NCI-H345 treated with DMSO at 0.1 percent for 48 hours (cell line): ENCODE results near the gene FANCC.

Source experiments
- DNase-seq: peaks from one replicate; lab custom pipeline; 2025; ENCODE audit not compliant: unreplicated experiment; lab: John Stamatoyannopoulos, UW

FANCC gene

DNA sequence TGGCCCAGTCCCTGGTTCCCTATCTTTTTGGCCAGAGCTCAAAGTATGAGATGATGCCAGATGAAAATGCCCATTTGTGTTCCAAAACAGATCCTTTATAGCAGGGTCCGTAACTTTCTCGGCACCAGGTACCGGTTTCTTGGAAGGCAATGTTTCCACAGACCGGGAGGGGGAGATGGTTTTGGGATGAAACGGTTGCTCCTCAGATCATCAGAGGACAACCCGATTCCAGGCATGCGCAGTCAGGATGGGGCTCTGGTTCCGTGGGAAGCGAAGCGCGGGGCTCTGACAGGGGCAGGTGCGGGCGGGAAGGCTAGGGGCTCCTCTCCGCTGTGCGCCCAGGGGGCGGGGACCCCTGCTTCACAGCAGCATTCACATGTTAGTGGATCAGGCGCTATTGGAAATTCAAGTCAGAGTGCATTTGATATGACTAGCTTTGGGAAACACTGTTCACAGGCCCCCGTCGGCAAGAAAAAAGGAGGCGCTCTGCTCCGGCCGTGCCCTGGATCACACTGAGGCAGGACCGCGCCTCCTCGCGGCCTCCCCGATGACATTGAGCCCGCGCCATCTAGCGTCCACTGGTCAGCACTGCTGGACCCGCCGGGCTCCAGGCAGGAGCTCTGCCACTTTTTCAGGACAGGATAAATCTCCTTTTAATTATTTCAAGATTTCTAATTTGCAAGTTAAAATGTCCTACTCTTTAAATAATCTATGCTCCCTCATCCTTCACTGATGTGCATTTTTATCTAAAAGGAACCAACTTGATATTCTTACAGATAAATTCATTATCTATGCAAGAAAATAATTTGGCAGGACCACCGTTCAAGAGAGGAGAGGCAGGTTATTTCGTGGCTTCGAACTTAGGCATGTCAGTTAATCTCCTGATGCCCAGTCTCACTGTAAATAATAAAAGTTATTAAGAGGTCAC, 190.0 kb downstream of the FANCC start:
- DNase-seq: peak; percentile 12

DNA sequence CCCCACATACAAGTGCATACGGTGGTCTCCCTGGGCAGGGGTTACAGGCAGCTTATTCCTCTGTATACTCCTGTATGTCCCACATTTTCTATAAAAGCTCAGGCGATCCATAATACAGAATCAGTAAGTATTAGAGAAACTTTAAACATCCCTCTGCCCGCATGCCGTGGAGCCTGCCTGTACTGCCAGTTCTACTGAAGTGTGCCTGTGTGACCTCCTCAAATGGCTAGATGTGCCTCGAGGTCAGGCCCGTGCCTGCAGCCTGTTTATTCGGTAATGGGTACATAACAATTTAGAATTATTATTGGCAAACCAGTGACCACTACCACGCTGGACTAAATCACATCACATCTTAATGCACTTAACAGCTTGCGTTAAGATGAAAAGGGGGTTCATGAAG, 190.8 kb downstream of the FANCC start:
- no peak for DNase-seq

DNA sequence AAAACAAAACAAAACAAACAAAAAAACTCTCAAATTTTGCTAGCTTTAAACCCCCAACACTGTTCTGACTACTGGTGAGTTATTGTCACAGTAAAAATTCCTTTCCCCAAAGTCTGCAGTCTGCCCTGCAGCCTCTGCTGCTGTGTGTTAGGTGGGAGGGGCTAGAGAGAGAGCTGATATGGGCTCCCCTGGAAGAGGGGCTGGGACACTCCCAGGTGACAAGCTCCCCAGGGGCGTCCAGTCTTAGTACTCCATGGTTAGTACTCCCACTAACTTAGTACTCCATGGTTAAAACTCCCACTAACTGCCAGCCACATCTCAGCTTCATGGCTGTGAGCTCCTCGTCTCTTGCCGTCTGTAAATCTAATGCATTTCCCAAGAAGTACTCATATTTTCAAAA, 191.9 kb downstream of the FANCC start:
- no peak for DNase-seq

- DNase-seq: no peak
These were observed 192.7 kb downstream of the FANCC start for GRCh38 chr9:95124582-95125367.

- DNase-seq: no peak
These were observed 196.6 kb downstream of the FANCC start for GRCh38 chr9:95120781-95121370.

DNA sequence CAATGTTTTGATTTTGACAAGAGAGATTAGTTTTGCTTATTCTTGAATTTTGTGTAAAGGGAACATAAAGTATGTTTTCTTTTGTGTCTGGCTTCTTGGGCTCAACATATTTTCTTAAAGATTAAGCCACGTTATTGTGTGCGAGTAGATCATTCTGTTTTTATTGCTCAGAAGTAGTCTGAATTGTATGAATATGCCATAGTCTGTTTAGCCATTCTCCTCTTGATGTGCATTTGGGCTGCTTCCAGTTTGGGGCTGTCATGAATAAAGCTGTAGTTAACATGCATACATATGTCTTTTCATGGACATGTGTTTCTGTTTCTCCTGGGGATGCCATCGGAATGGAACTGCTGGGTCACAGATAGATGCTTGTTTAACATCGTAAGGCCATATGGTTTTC, 198.9 kb downstream of the FANCC start:
- no peak for DNase-seq

GRCh38 chr9:95116808-95117204, 200.7 kb downstream of the FANCC start:
- no peak for DNase-seq

DNA sequence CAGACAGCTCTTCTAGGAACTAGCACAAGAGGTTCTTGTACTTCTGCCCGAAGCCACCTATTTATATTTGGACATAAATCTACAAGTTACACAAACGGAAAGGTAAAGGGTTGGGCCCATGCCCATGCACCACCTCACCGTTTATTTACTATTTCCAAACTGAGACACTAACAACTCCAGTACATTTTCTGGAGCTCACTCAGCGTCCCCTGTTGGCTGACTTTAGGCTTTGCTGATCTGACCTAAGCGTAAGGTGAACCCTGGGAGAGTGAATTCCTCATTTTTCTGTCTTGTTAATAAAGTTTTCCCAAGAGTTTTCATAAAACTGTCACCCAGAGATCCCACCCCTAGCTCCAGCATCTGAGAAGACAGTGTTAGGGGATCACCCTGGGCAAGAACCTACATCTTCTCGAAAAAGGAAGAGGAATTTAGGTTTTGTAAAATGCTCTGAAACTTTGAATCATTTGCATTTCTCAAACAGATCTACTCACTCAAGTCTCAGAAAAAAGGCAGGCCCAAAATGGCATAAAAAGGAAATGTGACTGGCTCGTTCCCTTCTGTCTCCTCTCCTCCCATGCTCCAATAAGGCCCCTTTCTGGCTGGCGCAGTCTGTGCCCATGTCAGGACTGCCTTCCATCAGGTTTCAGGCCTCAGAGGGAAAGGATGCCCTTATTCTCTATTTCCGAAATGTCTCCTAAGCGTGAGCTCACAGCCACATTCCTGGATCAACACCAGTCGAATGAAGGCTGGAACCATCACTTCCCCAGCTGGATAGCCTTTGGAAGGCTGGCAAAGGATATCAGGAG, 201.3 kb downstream of the FANCC start:
- no peak for DNase-seq

DNA sequence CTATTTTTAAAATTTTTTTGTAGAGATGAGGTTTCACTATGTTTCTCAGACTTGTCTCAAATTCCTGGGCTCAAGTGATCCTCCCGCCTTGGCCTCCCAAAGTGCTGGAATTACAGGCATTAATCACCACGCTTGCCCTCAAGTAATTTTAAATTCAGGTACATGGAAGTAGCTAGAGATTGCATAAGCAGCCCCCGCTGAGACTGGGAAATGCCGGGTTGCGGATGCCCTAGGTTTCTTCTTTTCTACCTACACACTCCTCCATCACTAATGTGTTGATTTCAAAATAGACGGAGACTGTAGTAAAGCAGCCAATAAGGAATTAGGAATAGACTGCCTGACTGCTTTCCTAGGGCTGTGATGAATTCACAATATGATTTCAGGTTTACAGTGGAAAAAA, 202.4 kb downstream of the FANCC start:
- no peak for DNase-seq

DNA sequence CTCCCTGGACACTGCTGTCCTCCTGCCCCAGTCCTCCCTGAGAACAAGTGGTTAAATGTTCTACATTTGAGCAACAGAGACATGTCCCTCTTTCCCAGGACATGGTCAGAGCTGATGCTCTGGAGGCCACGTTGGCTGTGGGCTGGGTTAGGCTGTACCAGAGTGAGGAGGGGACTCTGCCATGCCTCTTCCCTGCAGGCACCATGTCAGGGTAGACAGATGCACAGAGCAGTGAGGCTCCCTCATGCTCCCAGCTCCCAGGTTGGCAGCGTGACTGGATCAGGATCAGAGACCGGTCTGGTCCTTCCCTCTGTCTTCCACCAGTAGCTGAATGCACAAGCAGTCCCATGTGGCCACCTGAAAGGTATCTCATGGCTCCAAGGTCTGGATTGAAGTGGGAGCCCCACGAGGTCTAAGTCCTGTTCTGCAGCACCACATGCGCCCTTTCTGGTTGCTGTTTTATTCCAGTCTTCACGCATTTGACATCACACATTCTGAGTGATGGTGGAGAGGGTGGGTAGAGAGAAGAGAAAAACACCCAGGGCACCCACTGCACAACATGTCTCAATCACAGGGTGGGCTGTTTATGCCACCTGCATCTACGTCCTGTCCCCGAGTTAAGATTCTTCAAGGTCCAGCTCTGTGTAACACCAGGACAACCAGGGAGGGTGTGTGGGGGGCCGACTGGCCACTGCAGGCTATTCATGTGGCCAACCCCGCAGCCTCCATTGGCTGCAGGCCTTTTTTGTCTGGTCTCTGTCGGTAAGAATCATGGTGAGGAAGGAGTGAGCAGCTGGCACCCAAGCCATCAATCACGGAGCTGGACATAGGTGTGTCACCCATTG, 204.9 kb downstream of the FANCC start:
- no peak for DNase-seq

- DNase-seq: no peak
These were observed 205.8 kb downstream of the FANCC start for GRCh38 chr9:95111716-95112115.

GRCh38 chr9:95110921-95111525, 206.5 kb downstream of the FANCC start:
- DNase-seq: no peak

- no peak for DNase-seq
These were observed 208.1 kb downstream of the FANCC start for GRCh38 chr9:95109456-95109855.

GRCh38 chr9:95108777-95109176, 208.7 kb downstream of the FANCC start:
- DNase-seq: no peak

DNA sequence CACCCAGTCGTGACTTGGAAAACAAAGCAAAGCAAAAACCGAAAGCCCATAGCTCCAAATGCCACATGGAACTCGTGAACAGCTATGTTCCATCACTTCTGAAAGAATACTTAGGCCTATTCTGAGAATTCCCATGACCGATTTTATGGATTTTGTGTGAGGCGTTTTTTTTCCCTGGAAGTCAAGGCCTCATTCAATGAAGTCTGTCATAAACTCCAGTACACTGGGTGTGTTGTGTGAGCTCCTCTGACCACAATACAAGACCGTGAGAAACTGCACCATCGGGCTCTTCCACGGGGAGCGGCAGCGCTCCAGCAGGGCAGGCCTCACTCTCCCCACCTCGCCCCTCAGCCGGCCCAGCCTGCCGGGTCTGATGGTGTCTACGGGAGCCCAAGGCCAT, 209.5 kb downstream of the FANCC start:
- no peak for DNase-seq

- DNase-seq: no peak
These were observed 210.3 kb downstream of the FANCC start for GRCh38 chr9:95107001-95107749.

DNA sequence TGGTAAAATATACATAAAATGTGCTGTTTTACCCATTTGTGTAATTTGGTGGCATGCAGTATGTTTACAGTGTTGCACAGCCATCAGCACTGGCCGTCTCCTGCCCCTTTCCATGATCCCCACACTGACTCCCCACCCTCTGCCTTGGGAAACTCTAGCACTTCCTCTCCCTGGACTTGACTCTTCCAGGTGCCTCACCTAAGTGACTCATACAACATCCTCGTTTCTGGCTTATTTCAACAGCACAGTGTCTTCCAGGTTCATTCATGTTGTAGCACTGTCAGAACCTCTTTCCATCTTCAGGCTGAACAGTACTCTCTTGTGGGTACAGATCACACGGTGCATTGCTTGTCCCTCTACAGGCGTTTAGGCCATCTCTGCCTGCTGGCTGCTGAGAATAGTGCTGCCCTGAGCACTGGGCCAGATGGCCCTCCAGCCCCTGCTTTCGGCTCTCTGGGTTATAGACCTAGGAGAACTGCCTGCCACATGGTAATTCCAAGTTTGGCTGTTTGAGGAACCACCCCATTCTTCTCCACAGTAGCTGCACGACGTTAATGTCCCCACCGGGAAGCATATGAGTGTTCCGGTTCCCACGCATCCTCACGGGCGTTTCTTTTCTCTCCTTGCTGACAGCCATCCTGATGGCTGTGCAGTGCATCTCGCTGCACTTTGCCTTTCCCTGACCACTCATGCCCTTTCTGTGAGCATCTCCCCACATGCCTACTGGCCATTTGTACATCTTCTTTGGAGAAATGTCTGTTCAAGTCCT, 211.8 kb downstream of the FANCC start:
- no peak for DNase-seq

DNA sequence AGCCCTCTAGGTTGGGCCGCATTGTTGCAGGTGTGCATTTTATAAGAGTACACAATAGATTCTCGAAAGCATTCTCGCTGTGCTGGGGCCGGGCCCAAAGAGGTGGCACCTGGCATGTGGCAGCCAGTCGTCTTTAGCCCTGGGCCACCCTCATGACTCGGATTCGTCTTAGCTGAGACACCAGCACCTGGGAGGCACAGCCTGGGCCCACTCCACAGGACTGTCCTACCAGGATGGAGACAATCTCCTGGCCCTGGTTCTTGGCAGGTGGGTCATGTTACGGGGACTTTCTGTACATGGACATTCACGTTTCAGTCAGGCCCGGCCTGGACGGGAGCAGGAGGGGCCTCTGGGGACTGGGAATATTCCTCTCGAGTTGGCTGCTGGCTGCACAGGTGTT, 212.5 kb downstream of the FANCC start:
- no peak for DNase-seq
